H1 (cell line): Measurements from ENCODE around the gene ANKEF1. TPM values are rescaled to one million over a fixed set of nuclear protein-coding genes. Genes with fewer than 3 reads are reported as not detected.

ENCODE experiments used
- CTCF ChIA-PET: fragments of 300-600 bp; sonication (Branson Sonifier 250); formaldehyde crosslinking; loops from one replicate; lab custom pipeline; 2021; ENCODE audit not compliant: partially characterized antibody; lab: Charles Lee
- POLR2A ChIA-PET: fragments of 300-600 bp; sonication (Branson Sonifier 250); formaldehyde crosslinking; loops from one replicate; lab custom pipeline; 2021; ENCODE audit warnings: inconsistent platforms; ENCODE audit not compliant: partially characterized antibody; lab: Charles Lee
- DNase-seq, 2 experiments: peaks; one replicate each; pipeline versions ENCODE4 v3.0.0 to v3.0.0-alpha.2; 2010 to 2022; ENCODE audit warnings: low spot score in 2 of 2, low read depth in 1 of 2, mixed read lengths in 1 of 2
- FAIRE-seq: peaks from 2 replicates; lab custom pipeline; 2011; peaks lifted over from hg19 to GRCh38; lab: Jason Lieb, UNC
- H2AFZ ChIP-seq: 2 replicates; pipeline ENCODE4 v1.8.1; 2012; ENCODE audit warnings: low read length, inconsistent platforms
- H2AK5ac ChIP-seq: 2 replicates; pipeline ENCODE4 v1.6.1; 2013; ENCODE audit warnings: low read depth, low read length
- H2BK120ac ChIP-seq: replicated peaks from 2 replicates; pipeline ENCODE3; 2013; ENCODE audit warnings: low read depth, low read length, inconsistent platforms
- H2BK12ac ChIP-seq: 2 replicates; pipeline ENCODE4 v1.6.1; 2013; ENCODE audit warnings: low read depth, low read length
- H2BK15ac ChIP-seq: 2 replicates; pipeline ENCODE4 v1.6.1; 2013; ENCODE audit warnings: low read length
- H2BK20ac ChIP-seq: 2 replicates; pipeline ENCODE4 v1.6.1; 2013; ENCODE audit warnings: low read length
- H2BK5ac ChIP-seq: 2 replicates; pipeline ENCODE4 v1.6.1; 2013; ENCODE audit warnings: low read depth, low read length
- H3K14ac ChIP-seq: 2 replicates; pipeline ENCODE4 v1.6.1; 2013; ENCODE audit warnings: inconsistent platforms; ENCODE audit not compliant: insufficient read length
- H3K18ac ChIP-seq: 2 replicates; pipeline ENCODE4 v1.6.1; 2013; ENCODE audit warnings: low read length; ENCODE audit errors: extremely low read depth
- H3K23ac ChIP-seq: 2 replicates; pipeline ENCODE4 v1.6.1; 2013; ENCODE audit warnings: inconsistent platforms; ENCODE audit not compliant: insufficient read length
- H3K23me2 ChIP-seq: 2 replicates; pipeline ENCODE4 v1.6.1; 2013; ENCODE audit warnings: low read depth, low read length
- H3K27ac ChIP-seq: 2 replicates; pipeline ENCODE4 v1.6.1; 2011; ENCODE audit warnings: low read depth, low read length, inconsistent platforms
- H3K27me3 ChIP-seq, 4 experiments: replicated peaks in 1 of 4; 1 replicate in 1 of 4; 2 replicates in 3 of 4; pipeline versions ENCODE4 v1.6.1 to v1.8.1; 2011 to 2013; ENCODE audit warnings: low read length in 3 of 4, mild to moderate bottlenecking in 3 of 4, inconsistent platforms in 2 of 4, mixed read lengths in 2 of 4, moderate library complexity in 1 of 4; ENCODE audit not compliant: control insufficient read depth in 3 of 4, insufficient read depth in 3 of 4; ENCODE audit errors: extremely low read depth in 1 of 4
- H3K36me3 ChIP-seq, 4 experiments: 2 replicates each; pipeline versions ENCODE4 v1.6.1 to v1.8.1; 2011 to 2013; ENCODE audit warnings: mild to moderate bottlenecking in 4 of 4, low read length in 3 of 4, moderate library complexity in 2 of 4, control low read depth in 1 of 4, inconsistent platforms in 1 of 4; ENCODE audit not compliant: insufficient read depth in 4 of 4, control insufficient read depth in 2 of 4
- H3K4ac ChIP-seq: replicated peaks from 2 replicates; pipeline ENCODE3; 2013; ENCODE audit warnings: low read length, low read depth, mixed read lengths, inconsistent platforms; ENCODE audit not compliant: insufficient read length
- H3K4me1 ChIP-seq, 4 experiments: replicated peaks in 1 of 4; 1 replicate in 1 of 4; 2 replicates in 3 of 4; pipeline versions ENCODE4 v1.6.1 to v1.8.1; 2011 to 2013; ENCODE audit warnings: low read length in 3 of 4, inconsistent platforms in 2 of 4, mixed read lengths in 1 of 4; ENCODE audit not compliant: insufficient read depth in 4 of 4, control insufficient read depth in 3 of 4
- H3K4me2 ChIP-seq, 2 experiments: 2 replicates each; pipeline versions ENCODE4 v1.6.1 to v1.8.1; 2011 to 2013; ENCODE audit warnings: low read depth in 2 of 2, low read length in 2 of 2, control low read depth in 1 of 2, inconsistent platforms in 1 of 2, mild to moderate bottlenecking in 1 of 2; ENCODE audit not compliant: insufficient read depth in 1 of 2
- H3K4me3 ChIP-seq, 4 experiments: fragments of 200-600, 300-600 bp in 1 of 4; sonication (generic), shearing (Covaris generic), sonication (Bioruptor Twin) in 1 of 4; 2 replicates each; pipeline versions ENCODE4 v1.5.1 to v1.8.1; 2011 to 2016; ENCODE audit warnings: low read length in 4 of 4, low read depth in 3 of 4, control low read depth in 2 of 4, inconsistent platforms in 2 of 4, mild to moderate bottlenecking in 2 of 4, mixed read lengths in 1 of 4, moderate library complexity in 1 of 4; ENCODE audit not compliant: insufficient read depth in 2 of 4; ENCODE audit errors: extremely low read depth in 1 of 4
- H3K56ac ChIP-seq: replicated peaks from 2 replicates; pipeline ENCODE3; 2013; ENCODE audit warnings: low read depth, mild to moderate bottlenecking, mixed read lengths, low read length, inconsistent platforms; ENCODE audit not compliant: insufficient read length
- H3K79me1 ChIP-seq: 2 replicates; pipeline ENCODE4 v1.6.1; 2013; ENCODE audit warnings: low read depth, low read length, control low read depth
- H3K79me2 ChIP-seq, 2 experiments: 2 replicates each; pipeline versions ENCODE4 v1.6.1 to v1.8.1; 2012 to 2013; ENCODE audit warnings: low read length in 2 of 2, mild to moderate bottlenecking in 2 of 2, inconsistent platforms in 1 of 2; ENCODE audit not compliant: insufficient read depth in 2 of 2, control insufficient read depth in 1 of 2
- H3K9ac ChIP-seq, 4 experiments: replicated peaks in 1 of 4; 1 replicate in 1 of 4; 2 replicates in 3 of 4; pipeline versions ENCODE4 v1.6.1 to v1.8.1; 2011 to 2013; ENCODE audit warnings: low read depth in 3 of 4, low read length in 3 of 4, control low read depth in 2 of 4, mild to moderate bottlenecking in 2 of 4, moderate library complexity in 2 of 4, inconsistent platforms in 1 of 4; ENCODE audit errors: extremely low read depth in 1 of 4
- H3K9me3 ChIP-seq, 2 experiments: 2 replicates each; pipeline versions ENCODE4 v1.6.1 to v1.8.1; 2012 to 2013; ENCODE audit warnings: mild to moderate bottlenecking in 2 of 2, moderate library complexity in 2 of 2, control low read depth in 1 of 2, inconsistent platforms in 1 of 2, low read depth in 1 of 2, low read length in 1 of 2, mixed read lengths in 1 of 2; ENCODE audit not compliant: insufficient read depth in 2 of 2
- H4K20me1 ChIP-seq, 2 experiments: replicated peaks in 1 of 2; 2 replicates each; pipeline versions ENCODE3 to v1.8.1; 2011 to 2013; ENCODE audit warnings: inconsistent platforms in 2 of 2, low read length in 2 of 2, mild to moderate bottlenecking in 1 of 2; ENCODE audit not compliant: insufficient read depth in 2 of 2, control insufficient read depth in 1 of 2
- H4K5ac ChIP-seq: 2 replicates; pipeline ENCODE4 v1.6.1; 2013; ENCODE audit warnings: low read length, low read depth, mixed read lengths, inconsistent platforms; ENCODE audit not compliant: insufficient read length
- H4K8ac ChIP-seq: 2 replicates; pipeline ENCODE4 v1.8.0; 2013; ENCODE audit warnings: mild to moderate bottlenecking, moderate library complexity, low read length, inconsistent platforms; ENCODE audit not compliant: insufficient read depth; ENCODE audit errors: extremely low read depth
- H4K91ac ChIP-seq: replicated peaks from 2 replicates; pipeline ENCODE3; 2013; ENCODE audit warnings: low read length, mixed read lengths, inconsistent platforms; ENCODE audit not compliant: insufficient read length
- BACH1 ChIP-seq: IDR thresholded peaks from 2 replicates; pipeline ENCODE4 v1.6.1; 2012; ENCODE audit warnings: low read length, improper control_type of control experiment
- CBX8 ChIP-seq: fragments of 300-800, 300-1000 bp; sonication (generic); IDR thresholded peaks from 2 replicates; pipeline ENCODE4 v1.7.1; 2016; ENCODE audit warnings: low read depth, low read length, borderline replicate concordance
- CREB1 ChIP-seq: IDR thresholded peaks from 2 replicates; pipeline ENCODE4 v1.6.1; 2012; ENCODE audit warnings: inconsistent platforms
- EZH2 ChIP-seq: fragments of 200-600 bp; sonication (generic); IDR thresholded peaks from 2 replicates; pipeline ENCODE4 v1.7.1; 2012; ENCODE audit warnings: low read depth, mild to moderate bottlenecking, moderate library complexity, low read length, inconsistent platforms; ENCODE audit not compliant: severe bottlenecking
- GTF2F1 ChIP-seq: IDR thresholded peaks from 2 replicates; pipeline ENCODE4 v1.6.1; 2012; ENCODE audit warnings: low read depth, low read length, improper control_type of control experiment, borderline replicate concordance
- RAD21 ChIP-seq, 2 experiments: IDR thresholded peaks in 1 of 2; conservative IDR thresholded peaks in 1 of 2; 2 replicates each; pipeline ENCODE4 v1.6.1; 2011; ENCODE audit warnings: low read depth in 2 of 2, low read length in 2 of 2, improper control_type of control experiment in 1 of 2, inconsistent platforms in 1 of 2, mild to moderate bottlenecking in 1 of 2, moderate library complexity in 1 of 2
- RBBP5 ChIP-seq: IDR thresholded peaks from 2 replicates; pipeline ENCODE4 v1.7.1; 2012; ENCODE audit warnings: low read depth, mild to moderate bottlenecking, inconsistent platforms, low read length, moderate library complexity, borderline replicate concordance
- SAP30 ChIP-seq: fragments of 300-600 bp; sonication (generic); IDR thresholded peaks from 2 replicates; pipeline ENCODE4 v1.7.1; 2012; ENCODE audit warnings: low read length, moderate library complexity, mild to moderate bottlenecking, inconsistent platforms; ENCODE audit not compliant: insufficient read depth, insufficient replicate concordance
- SP4 ChIP-seq: IDR thresholded peaks from 2 replicates; pipeline ENCODE4 v1.6.1; 2012; ENCODE audit warnings: low read length, inconsistent platforms
- WGBS, 2 experiments: shearing (Covaris generic) in 1 of 2; methylation state at CpG; one replicate each; pipeline versions ENCODE4 v1.1.6 to v1.1.7; 2013 to 2015; ENCODE audit warnings: low lambda C conversion rate in 2 of 2, mixed read lengths in 2 of 2, inconsistent platforms in 1 of 2, low coverage in 1 of 2, missing lambda C conversion rate in 1 of 2; ENCODE audit not compliant: insufficient replicate concordance in 2 of 2, insufficient coverage in 1 of 2, insufficient read length in 1 of 2; ENCODE audit errors: extremely low coverage in 1 of 2, missing lambda C conversion rate in 1 of 2; 5-methylcytosine and 5-hydroxymethylcytosine counted together
- polyA plus RNA-seq, 7 experiments: library from polyadenylated mRNA; depleted of rRNA in 3 of 7; stranded (reverse) in 5 of 7; unstranded in 2 of 7; fragments of >200 nt in 5 of 7; fragments of 200-250 nt in 2 of 7; gene quantifications; 1 replicate in 5 of 7; 2 replicates in 1 of 7; 4 replicates in 1 of 7; pipeline versions ENCODE4 v1.2.1 to v1.2.3, GENCODE V29; 2011 to 2013; ENCODE audit warnings: missing spikeins in 2 of 7, mixed read lengths in 2 of 7
- total RNA-seq: library from RNA; stranded (reverse); fragmentation: NEBNext Ultra II Directional; extraction: Animal tissue kit (Norgen Biotek cat#: 25700); gene quantifications from 2 replicates; pipeline ENCODE4 v1.2.1, GENCODE V29; 2021
- TF ChIP-seq, protein P1 (sequence below), 3 experiments: IDR thresholded peaks; 1 replicate in 2 of 3; 2 replicates in 1 of 3; pipeline versions ENCODE4 v1.5.1 to v1.6.1; 2011; ENCODE audit warnings: low read length in 3 of 3, mild to moderate bottlenecking in 3 of 3, inconsistent platforms in 2 of 3, low read depth in 1 of 3, moderate library complexity in 1 of 3; ENCODE audit not compliant: insufficient read depth in 1 of 3; ENCODE audit errors: control extremely low read depth in 1 of 3

Gene ANKEF1
- total and polyA plus RNA-seq, 2 of the 8 experiments (the other 6 are each of a cell fraction or from before 2014, with no cell fraction given): 2.8 to 10.0 TPM

DNA sequence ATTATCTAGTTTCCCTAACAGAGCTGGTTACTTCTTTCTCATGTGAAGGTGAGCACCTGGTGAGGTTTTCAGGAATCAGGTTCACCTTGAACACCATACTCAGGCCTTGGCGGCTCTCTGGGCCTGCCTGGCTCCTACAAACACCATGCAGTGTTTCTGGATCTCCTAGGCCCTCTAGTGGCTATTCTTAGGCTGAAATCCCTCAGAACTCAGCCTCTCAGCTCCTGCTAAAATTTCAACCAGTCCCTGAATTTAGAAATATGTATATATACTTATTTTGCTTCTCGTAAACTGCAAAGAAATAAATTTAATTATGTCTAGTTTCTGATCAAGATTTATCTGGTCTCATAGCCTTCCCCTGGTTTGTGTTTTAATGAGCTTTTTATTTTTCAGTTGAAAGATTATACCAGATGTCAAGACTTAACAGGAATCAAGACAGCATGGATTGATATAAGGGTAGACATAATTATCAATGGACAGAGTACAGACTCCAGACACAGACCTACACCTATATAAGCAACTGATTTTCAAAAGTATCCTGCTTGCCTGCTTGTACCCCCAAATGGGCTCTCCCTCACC lies 55.9 kb downstream of the ANKEF1 start:
- no peak overlapping the region for H2BK15ac ChIP-seq
- H3K27me3 ChIP-seq: no peaks in the 10 kb centered on the region
- H3K14ac ChIP-seq: no peak overlapping the region
- 0 out of 2 replicates have a peak overlapping the region, but pooled peaks have one; percentile 66 for H2BK20ac ChIP-seq
- H3K79me2 ChIP-seq: no peaks in the 10 kb centered on the region
- H4K8ac ChIP-seq: no peak overlapping the region
- H3K4me1 ChIP-seq: peaks cover 0 to 3% (median 0%) of the 10 kb centered on the region in 4 experiments; a peak in 1 of 7 replicates
- H3K4ac ChIP-seq: no peak overlapping the region
- no peaks in the 10 kb centered on the region for H3K36me3 ChIP-seq
- no peak overlapping the region for H2BK5ac ChIP-seq
- no peak overlapping the region for H3K56ac ChIP-seq
- no peak overlapping the region for H3K4me3 ChIP-seq
- no peak overlapping the region for H2BK120ac ChIP-seq
- 75% methylated on average over 2 of the region's 2 CpGs; no CpG with 5 or more reads in 1 of the 2 experiments for WGBS, 2 experiments
- POLR2A ChIA-PET: interaction anchor here (0.9 kb wide), 1 partner anchor 128 kb away, joined by 3 read pairs; the partner anchor contains the start of gene SNAP25
- H3K4me2 ChIP-seq: no peak overlapping the region
- CTCF ChIA-PET: interaction anchor here (0.6 to 6.6 kb wide), 64 partner anchors 8 to 574 kb away, joined by 3 to 100 read pairs (median 4); partner anchors contain the start of genes ANKEF1 and SNAP25
- no peaks in the 10 kb centered on the region for H3K79me1 ChIP-seq
- no peaks in the 10 kb centered on the region for H4K20me1 ChIP-seq
- no peak overlapping the region for H4K91ac ChIP-seq
- no peak overlapping the region for H3K9ac ChIP-seq
- no peak overlapping the region for H3K27ac ChIP-seq
- H2AK5ac ChIP-seq: no peak overlapping the region
- no peaks in the 10 kb centered on the region for H3K9me3 ChIP-seq
- no peak overlapping the region for H4K5ac ChIP-seq
- no peak overlapping the region for H2BK12ac ChIP-seq
- no peak overlapping the region for H3K23ac ChIP-seq
- peak in 1 of 2 experiments; percentile 19 for DNase-seq
- H2AFZ ChIP-seq: peak overlapping the region; percentile 56; the same call in 1 of the 2 replicates
- H3K18ac ChIP-seq: no peak overlapping the region
- peak; percentile 95 for FAIRE-seq
- H3K23me2 ChIP-seq: no peaks in the 10 kb centered on the region
- TF ChIP-seq SP4: no peak
- TF ChIP-seq BACH1: no peak
- no peak for TF ChIP-seq SAP30
- TF ChIP-seq RAD21 (IDR thresholded peaks at IDR 0.05 in 1 of 2, conservative IDR thresholded peaks at IDR 0.05 in 1 of 2; ENCODE audit: low read depth in 2 of 2, low read length in 2 of 2): peak; percentile 83 to 88
- no peak for TF ChIP-seq CREB1
- TF ChIP-seq, protein P1, sequence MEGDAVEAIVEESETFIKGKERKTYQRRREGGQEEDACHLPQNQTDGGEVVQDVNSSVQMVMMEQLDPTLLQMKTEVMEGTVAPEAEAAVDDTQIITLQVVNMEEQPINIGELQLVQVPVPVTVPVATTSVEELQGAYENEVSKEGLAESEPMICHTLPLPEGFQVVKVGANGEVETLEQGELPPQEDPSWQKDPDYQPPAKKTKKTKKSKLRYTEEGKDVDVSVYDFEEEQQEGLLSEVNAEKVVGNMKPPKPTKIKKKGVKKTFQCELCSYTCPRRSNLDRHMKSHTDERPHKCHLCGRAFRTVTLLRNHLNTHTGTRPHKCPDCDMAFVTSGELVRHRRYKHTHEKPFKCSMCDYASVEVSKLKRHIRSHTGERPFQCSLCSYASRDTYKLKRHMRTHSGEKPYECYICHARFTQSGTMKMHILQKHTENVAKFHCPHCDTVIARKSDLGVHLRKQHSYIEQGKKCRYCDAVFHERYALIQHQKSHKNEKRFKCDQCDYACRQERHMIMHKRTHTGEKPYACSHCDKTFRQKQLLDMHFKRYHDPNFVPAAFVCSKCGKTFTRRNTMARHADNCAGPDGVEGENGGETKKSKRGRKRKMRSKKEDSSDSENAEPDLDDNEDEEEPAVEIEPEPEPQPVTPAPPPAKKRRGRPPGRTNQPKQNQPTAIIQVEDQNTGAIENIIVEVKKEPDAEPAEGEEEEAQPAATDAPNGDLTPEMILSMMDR (IDR thresholded peaks at IDR 0.05; ENCODE audit: control extremely low read depth in 1 of 3, insufficient read depth in 1 of 3, low read depth in 1 of 3, low read length in 3 of 3): peak; percentile 39 to 77 (median 73)
- no peak for TF ChIP-seq CBX8
- TF ChIP-seq GTF2F1: no peak
- TF ChIP-seq EZH2: no peak
- TF ChIP-seq RBBP5: no peak
